Measurements from ENCODE around the gene DIPK2A.

GRCh38 chr3:143989461-143989860 is 17.8 kb downstream of the DIPK2A start:
- TF ChIP-seq CTCF (IDR thresholded peaks at IDR 0.05) (no peak), POLR2A (IDR thresholded peaks at IDR 0.05) (no peak)

Measured in heart left ventricle (tissue), 13 donors.